Measurements from ENCODE around the gene PPP2R3A. TPM values are rescaled to one million over a fixed set of nuclear protein-coding genes. Genes with fewer than 3 reads are reported as not detected.

Gene PPP2R3A
- total and polyA plus RNA-seq, 9 of the 15 experiments (the other 6 are each of a cell fraction or from before 2014, with no cell fraction given) = 0.10 to 0.50 (median 0.24) TPM

DNA sequence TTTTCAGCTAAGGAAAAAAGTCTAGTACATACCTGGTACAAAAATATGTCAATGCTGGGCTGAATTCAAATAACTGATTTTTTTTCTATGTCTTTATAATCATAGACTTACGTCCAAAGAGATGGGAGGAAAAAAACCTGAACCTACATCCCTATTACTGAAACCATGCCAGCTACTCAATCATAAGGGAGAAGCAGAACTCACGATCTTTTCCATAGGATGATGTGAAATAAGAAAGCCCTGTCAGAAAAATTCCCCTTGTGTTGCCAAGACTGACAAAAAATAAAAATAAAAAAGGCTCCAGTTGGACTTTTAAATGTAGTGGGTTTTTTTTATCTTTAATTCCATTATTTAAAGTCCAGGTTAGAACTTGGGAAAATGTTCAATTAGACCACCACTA, 227.3 kb downstream of the PPP2R3A start:
- peak overlapping the region; percentile 87 for H3K4me2 ChIP-seq (ENCODE audit: insufficient read depth, low read length)
- H2AFZ ChIP-seq (ENCODE audit: low read depth, low read length) = no peak overlapping the region
- BruUV-seq (replicated peaks) = no TSS peak
- H3K79me2 ChIP-seq (ENCODE audit: control insufficient read depth, insufficient read depth, low read length) = peaks cover 87% of the 10 kb centered on the region
- FAIRE-seq = no peak
- 0% methylated on average over 2 of the region's 2 CpGs for WGBS (ENCODE audit: insufficient coverage, low coverage, missing lambda C conversion rate)
- peaks cover 13% of the 10 kb centered on the region; the same call in 2 of the 3 replicates for H3K36me3 ChIP-seq (ENCODE audit: control insufficient read depth, insufficient read depth, low read length)
- H3K9me3 ChIP-seq (replicated peaks; ENCODE audit: control insufficient read depth, insufficient read depth, low read depth, low read length) = no peaks in the 10 kb centered on the region
- in situ Hi-C loops (cut with MboI) = no loop called here
- H3K4me1 ChIP-seq (replicated peaks in 1 of 2; ENCODE audit: control insufficient read depth in 2 of 2, insufficient read depth in 2 of 2, low read length in 2 of 2) = peaks cover 6 to 20% of the 10 kb centered on the region in 2 experiments; a peak in 4 of 5 replicates
- intact Hi-C loops (cut with micrococcal nuclease) = no loop called here
- ATAC-seq = no peak
- H3K4me3 ChIP-seq = peak overlapping the region; percentile 76
- no peaks in the 10 kb centered on the region for H3K27me3 ChIP-seq (ENCODE audit: control insufficient read depth in 2 of 2, insufficient read depth in 2 of 2, low read length in 2 of 2)
- peak overlapping the region in 1 of 2 experiments; percentile 89; a peak in 2 of 4 replicates for H3K9ac ChIP-seq (ENCODE audit: insufficient read depth in 1 of 2, low read depth in 2 of 2, low read length in 2 of 2)
- H3K27ac ChIP-seq (ENCODE audit: extremely low read depth, low read depth, low read length) = peak overlapping the region; percentile 99
- ChIA-PET POLR2A (interaction anchor here (0.6 to 0.7 kb wide), 2 partner anchors 20 to 46 kb away, joined by 4 read pairs; no protein-coding TSS in a partner anchor), CTCF (ENCODE audit: low intra/inter-chr PET ratio) (no interaction called here)
- peaks cover 51% of the 10 kb centered on the region for H4K20me1 ChIP-seq (replicated peaks; ENCODE audit: control insufficient read depth, insufficient read depth, low read length)
- no peaks in the 10 kb centered on the region for H3K9me1 ChIP-seq (ENCODE audit: control insufficient read depth, insufficient read depth, low read length)
- no peak for DNase-seq (ENCODE audit: extremely low read depth in 1 of 4, low spot score in 3 of 4)
- TF ChIP-seq E2F3 (CRISPR knock-in tag; IDR thresholded peaks at IDR 0.05) = no peak
- no peak for TF ChIP-seq ZKSCAN3 (CRISPR knock-in tag; IDR thresholded peaks at IDR 0.05)
- TF ChIP-seq, protein P1, sequence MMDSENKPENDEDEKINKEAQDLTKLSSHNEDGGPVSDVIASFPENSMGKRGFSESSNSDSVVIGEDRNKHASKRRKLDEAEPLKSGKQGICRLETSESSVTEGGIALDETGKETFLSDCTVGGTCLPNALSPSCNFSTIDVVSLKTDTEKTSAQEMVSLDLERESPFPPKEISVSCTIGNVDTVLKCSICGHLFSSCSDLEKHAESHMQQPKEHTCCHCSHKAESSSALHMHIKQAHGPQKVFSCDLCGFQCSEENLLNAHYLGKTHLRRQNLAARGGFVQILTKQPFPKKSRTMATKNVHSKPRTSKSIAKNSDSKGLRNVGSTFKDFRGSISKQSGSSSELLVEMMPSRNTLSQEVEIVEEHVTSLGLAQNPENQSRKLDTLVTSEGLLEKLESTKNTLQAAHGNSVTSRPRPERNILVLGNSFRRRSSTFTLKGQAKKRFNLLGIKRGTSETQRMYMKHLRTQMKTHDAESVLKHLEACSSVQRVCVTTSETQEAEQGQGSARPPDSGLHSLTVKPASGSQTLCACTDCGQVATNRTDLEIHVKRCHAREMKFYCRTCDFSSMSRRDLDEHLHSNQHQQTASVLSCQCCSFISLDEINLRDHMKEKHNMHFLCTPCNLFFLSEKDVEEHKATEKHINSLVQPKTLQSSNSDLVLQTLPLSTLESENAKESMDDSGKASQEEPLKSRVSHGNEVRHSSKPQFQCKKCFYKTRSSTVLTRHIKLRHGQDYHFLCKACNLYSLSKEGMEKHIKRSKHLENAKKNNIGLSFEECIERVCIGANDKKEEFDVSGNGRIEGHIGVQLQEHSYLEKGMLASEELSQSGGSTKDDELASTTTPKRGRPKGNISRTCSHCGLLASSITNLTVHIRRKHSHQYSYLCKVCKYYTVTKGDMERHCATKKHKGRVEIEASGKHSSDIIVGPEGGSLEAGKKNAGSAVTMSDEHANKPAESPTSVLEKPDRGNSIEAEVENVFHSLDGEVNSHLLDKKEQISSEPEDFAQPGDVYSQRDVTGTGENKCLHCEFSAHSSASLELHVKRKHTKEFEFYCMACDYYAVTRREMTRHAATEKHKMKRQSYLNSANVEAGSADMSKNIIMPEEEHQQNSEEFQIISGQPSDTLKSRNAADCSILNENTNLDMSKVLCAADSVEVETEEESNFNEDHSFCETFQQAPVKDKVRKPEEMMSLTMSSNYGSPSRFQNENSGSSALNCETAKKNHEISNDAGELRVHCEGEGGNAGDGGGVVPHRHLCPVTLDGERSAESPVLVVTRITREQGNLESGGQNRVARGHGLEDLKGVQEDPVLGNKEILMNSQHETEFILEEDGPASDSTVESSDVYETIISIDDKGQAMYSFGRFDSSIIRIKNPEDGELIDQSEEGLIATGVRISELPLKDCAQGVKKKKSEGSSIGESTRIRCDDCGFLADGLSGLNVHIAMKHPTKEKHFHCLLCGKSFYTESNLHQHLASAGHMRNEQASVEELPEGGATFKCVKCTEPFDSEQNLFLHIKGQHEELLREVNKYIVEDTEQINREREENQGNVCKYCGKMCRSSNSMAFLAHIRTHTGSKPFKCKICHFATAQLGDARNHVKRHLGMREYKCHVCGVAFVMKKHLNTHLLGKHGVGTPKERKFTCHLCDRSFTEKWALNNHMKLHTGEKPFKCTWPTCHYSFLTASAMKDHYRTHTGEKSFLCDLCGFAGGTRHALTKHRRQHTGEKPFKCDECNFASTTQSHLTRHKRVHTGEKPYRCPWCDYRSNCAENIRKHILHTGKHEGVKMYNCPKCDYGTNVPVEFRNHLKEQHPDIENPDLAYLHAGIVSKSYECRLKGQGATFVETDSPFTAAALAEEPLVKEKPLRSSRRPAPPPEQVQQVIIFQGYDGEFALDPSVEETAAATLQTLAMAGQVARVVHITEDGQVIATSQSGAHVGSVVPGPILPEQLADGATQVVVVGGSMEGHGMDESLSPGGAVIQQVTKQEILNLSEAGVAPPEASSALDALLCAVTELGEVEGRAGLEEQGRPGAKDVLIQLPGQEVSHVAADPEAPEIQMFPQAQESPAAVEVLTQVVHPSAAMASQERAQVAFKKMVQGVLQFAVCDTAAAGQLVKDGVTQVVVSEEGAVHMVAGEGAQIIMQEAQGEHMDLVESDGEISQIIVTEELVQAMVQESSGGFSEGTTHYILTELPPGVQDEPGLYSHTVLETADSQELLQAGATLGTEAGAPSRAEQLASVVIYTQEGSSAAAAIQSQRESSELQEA (IDR thresholded peaks at IDR 0.05; ENCODE audit: low read depth) = no peak
- TF ChIP-seq, protein P2, sequence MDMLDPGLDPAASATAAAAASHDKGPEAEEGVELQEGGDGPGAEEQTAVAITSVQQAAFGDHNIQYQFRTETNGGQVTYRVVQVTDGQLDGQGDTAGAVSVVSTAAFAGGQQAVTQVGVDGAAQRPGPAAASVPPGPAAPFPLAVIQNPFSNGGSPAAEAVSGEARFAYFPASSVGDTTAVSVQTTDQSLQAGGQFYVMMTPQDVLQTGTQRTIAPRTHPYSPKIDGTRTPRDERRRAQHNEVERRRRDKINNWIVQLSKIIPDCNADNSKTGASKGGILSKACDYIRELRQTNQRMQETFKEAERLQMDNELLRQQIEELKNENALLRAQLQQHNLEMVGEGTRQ (CRISPR knock-in tag; IDR thresholded peaks at IDR 0.05) = no peak
- TF ChIP-seq HLTF (IDR thresholded peaks at IDR 0.05) = no peak
- TF ChIP-seq, protein P3, sequence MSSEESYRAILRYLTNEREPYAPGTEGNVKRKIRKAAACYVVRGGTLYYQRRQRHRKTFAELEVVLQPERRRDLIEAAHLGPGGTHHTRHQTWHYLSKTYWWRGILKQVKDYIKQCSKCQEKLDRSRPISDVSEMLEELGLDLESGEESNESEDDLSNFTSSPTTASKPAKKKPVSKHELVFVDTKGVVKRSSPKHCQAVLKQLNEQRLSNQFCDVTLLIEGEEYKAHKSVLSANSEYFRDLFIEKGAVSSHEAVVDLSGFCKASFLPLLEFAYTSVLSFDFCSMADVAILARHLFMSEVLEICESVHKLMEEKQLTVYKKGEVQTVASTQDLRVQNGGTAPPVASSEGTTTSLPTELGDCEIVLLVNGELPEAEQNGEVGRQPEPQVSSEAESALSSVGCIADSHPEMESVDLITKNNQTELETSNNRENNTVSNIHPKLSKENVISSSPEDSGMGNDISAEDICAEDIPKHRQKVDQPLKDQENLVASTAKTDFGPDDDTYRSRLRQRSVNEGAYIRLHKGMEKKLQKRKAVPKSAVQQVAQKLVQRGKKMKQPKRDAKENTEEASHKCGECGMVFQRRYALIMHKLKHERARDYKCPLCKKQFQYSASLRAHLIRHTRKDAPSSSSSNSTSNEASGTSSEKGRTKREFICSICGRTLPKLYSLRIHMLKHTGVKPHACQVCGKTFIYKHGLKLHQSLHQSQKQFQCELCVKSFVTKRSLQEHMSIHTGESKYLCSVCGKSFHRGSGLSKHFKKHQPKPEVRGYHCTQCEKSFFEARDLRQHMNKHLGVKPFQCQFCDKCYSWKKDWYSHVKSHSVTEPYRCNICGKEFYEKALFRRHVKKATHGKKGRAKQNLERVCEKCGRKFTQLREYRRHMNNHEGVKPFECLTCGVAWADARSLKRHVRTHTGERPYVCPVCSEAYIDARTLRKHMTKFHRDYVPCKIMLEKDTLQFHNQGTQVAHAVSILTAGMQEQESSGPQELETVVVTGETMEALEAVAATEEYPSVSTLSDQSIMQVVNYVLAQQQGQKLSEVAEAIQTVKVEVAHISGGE (CRISPR knock-in tag; IDR thresholded peaks at IDR 0.05) = no peak
- TF ChIP-seq POLR3A (IDR thresholded peaks at IDR 0.05; ENCODE audit: borderline replicate concordance, extremely low read depth, insufficient read depth, insufficient read length) = no peak
- TF ChIP-seq ZNF232 (CRISPR knock-in tag; IDR thresholded peaks at IDR 0.05) = no peak
- TF ChIP-seq SAFB2 (IDR thresholded peaks at IDR 0.05; ENCODE audit: borderline replicate concordance, low read depth, low read length, severe bottlenecking) = no peak
- no peak for TF ChIP-seq ZNF197 (CRISPR knock-in tag; IDR thresholded peaks at IDR 0.05; ENCODE audit: low read depth)

Data from K562 (cell line).